ES-I3 (cell line): Measurements from ENCODE around the gene TMCC1.

Source experiments
- H3K36me3 ChIP-seq: 2 replicates; pipeline ENCODE4 v1.6.1; 2013; ENCODE audit warnings: mild to moderate bottlenecking, low read length, control low read depth, moderate library complexity; ENCODE audit not compliant: insufficient read depth
- H3K4me1 ChIP-seq: 2 replicates; pipeline ENCODE4 v1.6.1; 2013; ENCODE audit warnings: mild to moderate bottlenecking, control low read depth, low read length; ENCODE audit not compliant: insufficient read depth
- H3K9ac ChIP-seq: 2 replicates; pipeline ENCODE4 v1.6.1; 2013; ENCODE audit warnings: low read depth, mild to moderate bottlenecking, low read length, moderate library complexity
- H3K9me3 ChIP-seq: 2 replicates; pipeline ENCODE4 v1.6.1; 2013; ENCODE audit warnings: mild to moderate bottlenecking, low read length, moderate library complexity; ENCODE audit not compliant: control insufficient read depth, insufficient read depth

The TMCC1 gene

DNA sequence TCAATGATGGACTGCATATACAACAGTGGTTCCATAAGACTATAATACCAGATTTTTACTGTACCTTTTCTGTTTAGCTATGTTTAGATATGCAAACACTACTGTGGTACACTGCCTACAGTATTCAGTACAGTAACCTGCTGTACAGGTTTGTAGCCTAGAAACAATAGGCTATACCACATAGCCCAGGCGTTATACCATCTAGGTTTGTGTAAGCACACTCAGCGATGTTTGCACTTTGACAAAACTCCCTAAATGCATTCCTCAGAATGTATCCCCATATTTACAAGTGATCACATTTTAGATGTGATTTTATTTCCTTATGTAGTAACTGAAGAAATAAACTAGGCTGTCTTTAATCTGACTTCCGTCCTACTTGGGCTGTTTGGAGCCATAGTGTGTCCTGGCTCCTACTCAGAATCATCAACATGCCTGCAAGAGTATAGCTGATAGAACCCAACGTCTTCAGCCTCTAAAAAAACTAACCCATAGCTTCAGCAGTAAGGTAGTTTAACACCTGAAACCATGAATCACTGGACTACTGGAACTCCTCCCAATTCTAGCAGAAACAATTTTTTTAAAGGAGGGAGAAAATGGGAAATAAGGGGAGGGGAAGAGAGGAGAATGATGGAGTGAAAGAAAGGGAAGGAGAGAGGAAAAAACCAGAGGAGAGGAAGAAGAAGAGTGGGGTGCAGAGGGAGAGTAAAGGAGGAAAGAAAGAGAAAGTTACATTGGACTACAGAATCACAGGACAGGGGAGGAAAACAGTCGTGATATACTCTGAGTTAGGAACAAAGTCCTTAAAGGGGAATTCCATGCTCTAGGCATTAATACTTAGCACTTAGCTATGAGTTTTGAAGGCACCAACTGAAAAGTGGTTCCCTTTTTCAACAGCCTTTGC is 219.4 kb downstream of the TMCC1 start:
- H3K4me1 ChIP-seq, result no peaks in the 10 kb centered on the region
- no peak overlapping the region for H3K9ac ChIP-seq
- H3K9me3 ChIP-seq, result no peaks in the 10 kb centered on the region

DNA sequence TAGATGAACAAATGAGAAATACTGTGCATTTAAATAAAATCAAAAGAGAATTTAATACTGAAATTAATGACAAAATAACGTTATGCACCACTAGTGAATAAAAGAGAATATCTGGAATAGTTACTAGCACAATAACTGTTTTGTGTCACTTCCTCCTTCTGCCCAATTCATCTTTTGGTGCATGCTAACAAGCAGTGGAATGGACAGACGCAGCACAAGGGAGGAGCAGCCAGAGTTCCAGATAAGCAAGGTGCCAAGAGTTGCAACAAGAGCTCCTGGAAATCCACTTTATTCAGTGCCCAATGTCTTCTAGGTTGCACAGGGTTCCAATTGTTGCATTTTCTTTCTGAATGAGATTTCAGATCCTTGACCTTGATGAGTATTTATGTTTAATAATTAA is 220.5 kb downstream of the TMCC1 start:
- no peaks in the 10 kb centered on the region for H3K9me3 ChIP-seq
- H3K4me1 ChIP-seq, result no peaks in the 10 kb centered on the region
- H3K9ac ChIP-seq, result no peak overlapping the region
- peaks cover 7% of the 10 kb centered on the region; the same call in 1 of the 2 replicates for H3K36me3 ChIP-seq

More for the DNA sequence above, 219.4 kb downstream of the TMCC1 start:
- H3K36me3 ChIP-seq, result peaks cover 7% of the 10 kb centered on the region; the same call in 1 of the 2 replicates

DNA sequence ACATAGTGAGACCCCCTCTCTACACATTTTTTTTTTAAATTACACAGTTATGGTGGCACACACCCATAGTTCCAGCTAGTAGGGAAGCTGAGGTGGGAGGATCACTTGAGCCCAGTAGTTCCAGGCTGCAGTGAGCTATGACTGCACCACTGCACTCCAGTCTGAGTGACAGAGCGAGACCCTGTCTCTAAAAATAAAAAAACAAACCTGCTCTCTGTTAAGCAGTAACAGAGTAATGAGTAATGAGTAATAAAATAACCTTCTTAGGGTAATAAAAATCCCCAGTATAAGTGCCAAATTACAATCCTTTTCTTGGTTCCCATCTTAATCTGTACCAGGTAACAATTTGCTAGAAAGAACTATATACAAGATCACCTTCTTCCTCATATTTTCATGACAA is 221.1 kb downstream of the TMCC1 start:
- Histone ChIP-seq H3K4me1 (no peaks in the 10 kb centered on the region), H3K36me3 (peaks cover 7% of the 10 kb centered on the region; the same call in 1 of the 2 replicates), H3K9ac (no peak overlapping the region), H3K9me3 (no peaks in the 10 kb centered on the region)

DNA sequence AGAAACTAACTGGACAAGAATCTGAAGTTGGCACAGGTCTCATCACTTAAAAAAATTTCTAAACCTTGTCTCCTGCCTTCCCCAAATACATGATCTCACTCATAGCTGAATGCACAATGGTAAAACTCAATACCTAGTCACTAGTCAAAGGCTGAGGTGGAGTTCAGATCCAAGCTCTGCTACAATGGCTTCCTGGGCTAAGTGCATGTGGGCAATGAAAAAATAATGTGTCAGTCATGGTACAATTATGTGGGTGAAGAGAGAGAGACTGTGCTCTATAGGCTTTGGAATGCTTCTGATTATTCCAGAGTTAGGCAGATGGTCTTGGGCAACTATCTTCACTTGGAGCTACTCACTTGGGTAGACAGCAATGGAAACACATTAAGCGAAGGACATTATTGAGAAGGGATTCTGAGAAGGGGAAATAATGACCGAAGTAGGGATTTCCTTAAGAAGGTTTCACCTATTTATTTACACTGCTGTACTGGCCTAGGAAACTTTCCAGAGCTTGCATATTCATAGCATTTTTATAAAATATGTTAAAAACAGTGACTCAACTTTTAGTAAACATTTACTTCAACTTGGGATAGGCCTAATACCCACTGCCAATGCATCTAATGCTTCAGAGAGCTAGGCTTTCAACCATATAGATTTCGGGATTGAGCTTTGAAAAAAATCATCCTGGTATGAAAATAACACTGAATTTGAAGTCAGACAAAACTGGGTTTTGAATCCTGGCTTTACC is 228.3 kb downstream of the TMCC1 start:
- Histone ChIP-seq H3K4me1 (peaks cover 25% of the 10 kb centered on the region), H3K36me3 (peaks cover 2% of the 10 kb centered on the region; the same call in 1 of the 2 replicates), H3K9me3 (no peaks in the 10 kb centered on the region), H3K9ac (no peak overlapping the region)

DNA sequence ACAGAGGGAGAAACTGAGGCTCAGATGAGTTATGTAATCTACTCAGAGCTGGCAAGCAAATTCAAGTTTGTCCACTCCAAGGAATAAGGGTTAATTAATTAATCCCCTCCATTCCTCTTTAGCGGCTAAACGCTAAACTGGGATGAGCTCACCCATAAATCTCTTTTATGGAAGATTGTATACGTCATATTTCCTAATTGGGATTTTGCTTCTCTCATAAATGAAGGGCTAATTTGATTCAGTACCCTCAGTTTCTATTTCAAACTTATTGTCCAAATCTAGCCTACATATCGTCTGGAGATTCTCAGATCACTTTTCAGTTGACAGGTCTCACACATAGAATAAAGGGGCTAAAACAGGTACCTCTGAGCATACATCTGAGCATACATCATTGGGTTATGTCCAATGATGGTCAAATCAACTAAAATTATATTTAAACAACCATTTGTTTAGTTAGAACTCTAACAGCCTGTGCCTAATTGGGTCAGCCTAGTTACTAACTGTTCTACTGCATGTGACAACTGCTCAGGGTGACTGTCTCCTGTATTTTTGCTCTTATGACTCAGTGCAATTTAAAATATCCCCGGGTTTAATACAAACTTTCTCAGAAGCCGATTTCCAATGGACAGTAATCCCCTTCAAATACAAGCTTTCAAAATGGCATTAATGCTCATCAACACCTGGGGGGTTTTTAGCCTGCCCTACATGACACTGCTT is 229.4 kb downstream of the TMCC1 start:
- H3K9ac ChIP-seq, result no peak overlapping the region; the same call in 1 of the 2 replicates

DNA sequence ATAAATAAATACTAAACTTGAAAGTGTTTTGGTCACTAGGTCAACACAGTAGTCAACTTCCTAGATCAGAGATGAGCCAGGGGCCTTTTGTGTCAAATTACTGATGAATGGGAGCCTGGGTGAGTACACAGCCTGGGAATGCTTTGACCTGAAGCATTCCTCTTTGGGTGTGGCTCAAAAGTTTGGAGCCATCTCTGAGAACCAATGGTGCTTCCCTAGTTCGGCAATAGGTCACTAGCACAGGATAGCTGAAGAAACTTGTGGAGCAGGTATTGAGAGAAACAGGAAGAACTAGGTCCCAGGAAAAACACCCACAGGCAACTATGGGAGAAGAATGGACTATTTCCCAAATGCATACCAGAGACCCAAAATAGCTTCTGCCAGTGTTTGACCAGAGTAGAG is 230.5 kb downstream of the TMCC1 start:
- Histone ChIP-seq H3K9ac (no peak overlapping the region), H3K36me3 (no peaks in the 10 kb centered on the region), H3K9me3 (no peaks in the 10 kb centered on the region), H3K4me1 (peaks cover 31% of the 10 kb centered on the region)

More for the DNA sequence above, 229.4 kb downstream of the TMCC1 start:
- H3K9me3 ChIP-seq, result no peaks in the 10 kb centered on the region
- H3K4me1 ChIP-seq, result peaks cover 25% of the 10 kb centered on the region
- H3K36me3 ChIP-seq, result no peaks in the 10 kb centered on the region

DNA sequence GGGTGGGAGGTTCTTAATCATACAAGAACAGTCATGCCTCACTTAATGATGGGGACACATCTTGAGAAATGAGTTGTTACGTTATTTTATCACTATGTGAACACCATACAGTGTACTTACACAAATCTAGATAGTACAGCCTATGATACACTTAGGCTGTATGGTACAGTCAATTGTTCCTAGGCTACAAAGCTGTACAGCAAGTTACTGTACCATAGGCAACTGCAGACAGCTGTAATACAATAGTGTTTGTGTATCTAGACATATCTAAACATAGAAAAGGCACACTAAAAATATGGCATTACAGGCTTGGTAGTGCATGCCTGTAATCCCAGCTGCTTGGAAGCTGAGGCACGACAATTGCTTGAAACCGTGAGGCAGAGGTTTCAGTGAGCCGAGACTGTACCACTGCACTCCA is 231.3 kb downstream of the TMCC1 start:
- H3K4me1 ChIP-seq, result peaks cover 39% of the 10 kb centered on the region
- H3K9ac ChIP-seq, result no peak overlapping the region
- H3K36me3 ChIP-seq, result no peaks in the 10 kb centered on the region
- H3K9me3 ChIP-seq, result no peaks in the 10 kb centered on the region

DNA sequence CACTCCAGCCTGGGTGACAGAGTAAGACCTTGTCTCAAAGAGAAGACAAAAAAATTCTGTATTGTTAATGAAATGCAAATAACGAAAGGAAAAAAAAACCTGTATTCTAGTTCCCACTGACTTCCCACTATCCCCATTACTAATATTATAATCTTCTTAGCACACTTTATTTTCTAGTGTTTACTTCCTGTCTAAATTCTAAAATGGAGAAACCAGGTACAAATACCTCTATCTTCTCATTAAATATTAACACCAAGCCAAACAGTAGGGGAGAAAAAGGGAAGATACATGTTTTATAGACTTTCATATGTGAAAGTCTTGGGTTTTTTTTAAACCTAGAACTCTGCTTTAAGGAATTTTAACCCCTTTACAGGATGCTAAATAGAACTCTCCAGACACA is 231.7 kb downstream of the TMCC1 start:
- peaks cover 43% of the 10 kb centered on the region for H3K4me1 ChIP-seq
- H3K9ac ChIP-seq, result no peak overlapping the region
- no peaks in the 10 kb centered on the region for H3K36me3 ChIP-seq
- H3K9me3 ChIP-seq, result no peaks in the 10 kb centered on the region

DNA sequence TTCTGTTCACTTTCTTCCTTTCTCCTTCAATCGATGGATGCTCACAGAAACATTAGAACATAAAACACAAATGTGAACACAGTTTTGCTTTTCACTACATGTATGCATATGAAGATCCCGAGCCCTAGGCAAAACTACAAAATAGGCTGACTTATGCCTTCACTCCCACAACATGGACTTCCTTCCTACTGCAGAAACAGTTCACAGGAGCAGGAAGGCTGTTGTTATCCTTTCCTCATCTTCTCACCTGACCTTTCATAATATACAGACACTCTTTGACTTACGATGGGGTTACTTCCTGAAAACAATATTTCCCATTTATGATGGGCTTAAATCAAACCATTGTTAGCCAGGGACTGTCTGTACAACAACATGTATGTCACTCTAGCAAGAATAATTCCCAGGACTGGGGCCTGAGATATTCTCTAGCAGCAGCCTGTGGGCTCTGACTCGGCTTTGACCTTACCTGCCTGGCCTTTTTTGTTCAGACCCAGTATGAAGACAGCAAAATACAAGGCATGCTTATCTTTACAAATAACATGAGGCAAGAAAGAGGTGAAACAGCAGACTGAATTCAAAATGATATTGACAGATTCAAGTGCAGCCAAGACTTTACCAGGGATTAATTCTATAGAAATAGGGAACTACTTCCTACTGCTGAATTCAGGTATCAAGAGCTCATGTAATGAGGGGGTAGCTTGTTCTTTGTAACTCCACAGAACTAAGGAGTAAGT is 235.2 kb downstream of the TMCC1 start:
- Histone ChIP-seq H3K9ac (no peak overlapping the region), H3K4me1 (peaks cover 25% of the 10 kb centered on the region), H3K36me3 (no peaks in the 10 kb centered on the region; the same call in 1 of the 2 replicates), H3K9me3 (no peaks in the 10 kb centered on the region)

DNA sequence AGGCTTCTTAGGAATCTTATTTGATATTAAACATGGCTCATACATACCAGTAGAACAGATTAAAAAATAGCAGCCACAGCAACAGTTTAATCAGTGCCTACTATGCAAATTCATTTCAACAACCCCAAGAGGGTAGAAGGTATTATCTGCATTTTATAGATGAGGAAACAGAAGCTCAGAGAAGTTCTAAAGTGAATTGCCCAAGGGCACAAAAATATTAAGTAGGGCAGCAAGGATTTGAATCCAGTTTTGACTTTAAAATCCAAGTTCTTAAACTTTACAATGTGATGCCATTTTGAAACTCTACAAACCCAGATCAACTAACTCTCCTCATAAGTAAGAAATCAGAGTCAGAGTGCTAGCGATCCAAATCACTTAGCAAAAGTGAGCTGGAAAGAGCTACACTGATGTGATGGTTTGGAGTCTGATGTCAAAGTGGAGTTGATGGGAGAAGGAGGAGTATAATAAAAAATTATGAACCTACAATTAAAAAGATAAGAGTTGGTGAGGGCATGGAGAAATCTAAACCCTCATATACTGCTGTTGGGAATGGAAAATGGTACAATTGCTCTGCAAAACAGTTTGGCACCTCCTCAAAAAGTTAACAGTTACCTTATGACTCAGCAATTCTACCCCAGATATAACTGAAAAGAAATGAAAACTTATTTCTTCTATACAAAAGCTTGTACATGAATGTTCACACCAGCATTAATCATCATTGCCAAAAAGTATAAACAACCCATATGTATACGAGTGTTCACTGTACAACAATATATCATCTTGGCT is 236.1 kb downstream of the TMCC1 start:
- H3K9ac ChIP-seq, result no peak overlapping the region
- no peaks in the 10 kb centered on the region; the same call in 1 of the 2 replicates for H3K36me3 ChIP-seq
- H3K9me3 ChIP-seq, result no peaks in the 10 kb centered on the region
- peaks cover 24% of the 10 kb centered on the region for H3K4me1 ChIP-seq

DNA sequence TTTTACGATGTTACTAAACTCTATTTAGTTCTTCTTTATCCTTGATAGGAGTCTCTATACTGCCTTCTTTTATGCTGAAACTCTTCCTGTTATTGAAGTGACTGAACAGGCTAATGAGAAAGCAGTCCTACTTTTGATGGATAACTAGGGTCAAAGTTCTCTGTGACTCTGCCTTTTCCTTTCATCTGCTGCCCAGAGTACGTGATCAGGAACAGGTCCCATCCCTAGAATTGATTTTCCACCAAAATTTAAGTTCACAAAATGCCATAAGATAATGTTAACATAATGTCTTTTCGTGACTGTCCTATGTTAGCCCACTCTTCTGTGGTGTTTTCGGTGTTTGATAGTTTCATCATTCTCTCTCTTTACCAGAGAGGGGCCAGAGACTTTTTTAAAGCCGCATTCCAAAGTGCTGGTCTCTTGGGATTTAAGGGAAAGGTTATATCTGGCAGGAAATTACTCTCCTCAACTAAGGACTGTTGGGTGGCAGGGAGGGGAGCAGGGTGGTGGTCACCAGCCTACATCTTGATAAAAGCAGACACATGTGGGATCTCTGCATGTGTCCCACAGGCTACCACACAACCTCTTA is 236.8 kb downstream of the TMCC1 start:
- Histone ChIP-seq H3K36me3 (no peaks in the 10 kb centered on the region; the same call in 1 of the 2 replicates), H3K4me1 (peaks cover 25% of the 10 kb centered on the region), H3K9ac (no peak overlapping the region), H3K9me3 (no peaks in the 10 kb centered on the region)

DNA sequence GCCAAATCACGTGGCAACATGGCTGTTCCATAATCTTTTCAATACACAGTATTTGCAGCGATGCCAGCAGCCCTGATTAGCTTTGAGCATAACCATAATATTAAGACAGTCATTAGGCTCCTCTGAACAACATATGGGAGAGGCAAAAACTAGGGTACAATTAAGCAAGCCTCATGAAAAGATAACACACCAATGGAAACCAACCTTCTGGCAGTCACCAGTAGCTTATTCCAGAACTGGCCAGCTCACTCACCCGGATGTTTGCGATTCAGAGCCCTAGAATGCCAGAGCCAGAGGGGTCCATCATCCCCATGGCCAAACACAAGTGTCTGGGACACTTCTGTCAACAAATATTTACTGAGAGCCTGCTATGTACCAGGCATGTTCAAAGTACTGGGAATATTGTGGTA is 238.2 kb downstream of the TMCC1 start:
- Histone ChIP-seq H3K4me1 (peaks cover 38% of the 10 kb centered on the region), H3K9ac (no peak overlapping the region), H3K9me3 (no peaks in the 10 kb centered on the region), H3K36me3 (peaks cover 4% of the 10 kb centered on the region)

DNA sequence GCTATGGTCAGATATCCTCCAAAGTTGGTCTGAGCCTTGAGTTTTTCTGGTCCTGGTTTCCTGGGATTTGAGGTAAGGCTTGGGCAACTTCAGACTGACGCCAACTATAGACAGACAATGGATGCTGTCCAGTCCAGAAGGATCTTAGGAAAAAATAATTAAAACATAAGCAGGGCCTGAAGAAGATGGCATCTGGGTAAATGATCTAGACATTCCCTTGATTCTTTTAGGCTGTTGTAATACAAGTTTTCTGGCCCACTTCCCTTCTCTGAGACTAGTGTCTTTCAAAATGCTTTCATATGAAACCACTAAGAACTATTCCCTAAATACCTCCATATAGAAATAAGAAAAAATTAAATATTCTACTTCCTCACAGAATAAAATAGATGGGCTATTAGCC is 239.4 kb downstream of the TMCC1 start:
- Histone ChIP-seq H3K4me1 (peaks cover 48% of the 10 kb centered on the region), H3K9ac (no peak overlapping the region), H3K36me3 (peaks cover 4% of the 10 kb centered on the region), H3K9me3 (no peaks in the 10 kb centered on the region)
